ENCODE results near the gene PATJ. TPM values are rescaled to one million over a fixed set of nuclear protein-coding genes. Genes with fewer than 3 reads are reported as not detected.

The PATJ gene
- total RNA-seq, 1 donor from 2014 or later = 10.7 TPM

- no peak overlapping the region for H3K27ac Mint-ChIP-seq (ENCODE audit: unreplicated experiment)
- H3K4me3 Mint-ChIP-seq (ENCODE audit: unreplicated experiment) = no peak overlapping the region
- H3K9me3 Mint-ChIP-seq (ENCODE audit: low read depth) = no peaks in the 10 kb centered on the region
- H3K27me3 Mint-ChIP-seq (ENCODE audit: low read depth) = no peaks in the 10 kb centered on the region
- H3K36me3 Mint-ChIP-seq (ENCODE audit: low read depth) = no peaks in the 10 kb centered on the region
- no peak for DNase-seq (ENCODE audit: low spot score)
- no peaks in the 10 kb centered on the region for H3K4me1 Mint-ChIP-seq (ENCODE audit: low read depth)
- TF ChIP-seq, protein P1, sequence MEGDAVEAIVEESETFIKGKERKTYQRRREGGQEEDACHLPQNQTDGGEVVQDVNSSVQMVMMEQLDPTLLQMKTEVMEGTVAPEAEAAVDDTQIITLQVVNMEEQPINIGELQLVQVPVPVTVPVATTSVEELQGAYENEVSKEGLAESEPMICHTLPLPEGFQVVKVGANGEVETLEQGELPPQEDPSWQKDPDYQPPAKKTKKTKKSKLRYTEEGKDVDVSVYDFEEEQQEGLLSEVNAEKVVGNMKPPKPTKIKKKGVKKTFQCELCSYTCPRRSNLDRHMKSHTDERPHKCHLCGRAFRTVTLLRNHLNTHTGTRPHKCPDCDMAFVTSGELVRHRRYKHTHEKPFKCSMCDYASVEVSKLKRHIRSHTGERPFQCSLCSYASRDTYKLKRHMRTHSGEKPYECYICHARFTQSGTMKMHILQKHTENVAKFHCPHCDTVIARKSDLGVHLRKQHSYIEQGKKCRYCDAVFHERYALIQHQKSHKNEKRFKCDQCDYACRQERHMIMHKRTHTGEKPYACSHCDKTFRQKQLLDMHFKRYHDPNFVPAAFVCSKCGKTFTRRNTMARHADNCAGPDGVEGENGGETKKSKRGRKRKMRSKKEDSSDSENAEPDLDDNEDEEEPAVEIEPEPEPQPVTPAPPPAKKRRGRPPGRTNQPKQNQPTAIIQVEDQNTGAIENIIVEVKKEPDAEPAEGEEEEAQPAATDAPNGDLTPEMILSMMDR (IDR thresholded peaks at IDR 0.05) = no peak
Observed at GRCh38 chr1:61980561-61980960, 238.3 kb downstream of the PATJ start.

GRCh38 chr1:61981870-61982660, 239.8 kb downstream of the PATJ start:
- DNase-seq (ENCODE audit: low spot score) = no peak
- Mint-ChIP-seq H3K4me3 (ENCODE audit: unreplicated experiment) (no peak overlapping the region), H3K36me3 (ENCODE audit: low read depth) (no peaks in the 10 kb centered on the region), H3K4me1 (ENCODE audit: low read depth) (no peaks in the 10 kb centered on the region), H3K9me3 (ENCODE audit: low read depth) (no peaks in the 10 kb centered on the region), H3K27ac (ENCODE audit: unreplicated experiment) (no peak overlapping the region), H3K27me3 (ENCODE audit: low read depth) (no peaks in the 10 kb centered on the region)
- TF ChIP-seq, protein P1 (IDR thresholded peaks at IDR 0.05) = no peak

GRCh38 chr1:61983236-61983635, 241.0 kb downstream of the PATJ start:
- no peak for DNase-seq (ENCODE audit: low spot score)
- Mint-ChIP-seq H3K27me3 (ENCODE audit: low read depth) (no peaks in the 10 kb centered on the region), H3K9me3 (ENCODE audit: low read depth) (no peaks in the 10 kb centered on the region), H3K36me3 (ENCODE audit: low read depth) (no peaks in the 10 kb centered on the region), H3K4me3 (ENCODE audit: unreplicated experiment) (no peak overlapping the region), H3K4me1 (ENCODE audit: low read depth) (no peaks in the 10 kb centered on the region), H3K27ac (ENCODE audit: unreplicated experiment) (no peak overlapping the region)
- TF ChIP-seq, protein P1 (IDR thresholded peaks at IDR 0.05) = no peak

- no peaks in the 10 kb centered on the region for H3K36me3 Mint-ChIP-seq (ENCODE audit: low read depth)
- TF ChIP-seq, protein P1 (IDR thresholded peaks at IDR 0.05) = no peak
- no peak for DNase-seq (ENCODE audit: low spot score)
- H3K9me3 Mint-ChIP-seq (ENCODE audit: low read depth) = no peaks in the 10 kb centered on the region
- no peak overlapping the region for H3K4me3 Mint-ChIP-seq (ENCODE audit: unreplicated experiment)
- no peak overlapping the region for H3K27ac Mint-ChIP-seq (ENCODE audit: unreplicated experiment)
- H3K4me1 Mint-ChIP-seq (ENCODE audit: low read depth) = peaks cover 20% of the 10 kb centered on the region
- H3K27me3 Mint-ChIP-seq (ENCODE audit: low read depth) = no peaks in the 10 kb centered on the region
Observed at GRCh38 chr1:61992257-61992656, 250.0 kb downstream of the PATJ start.

GRCh38 chr1:61993331-61993961, 251.2 kb downstream of the PATJ start:
- Mint-ChIP-seq H3K36me3 (ENCODE audit: low read depth) (no peaks in the 10 kb centered on the region), H3K27me3 (ENCODE audit: low read depth) (no peaks in the 10 kb centered on the region), H3K27ac (ENCODE audit: unreplicated experiment) (peak overlapping the region; percentile 28), H3K4me3 (ENCODE audit: unreplicated experiment) (no peak overlapping the region), H3K4me1 (ENCODE audit: low read depth) (peaks cover 20% of the 10 kb centered on the region), H3K9me3 (ENCODE audit: low read depth) (no peaks in the 10 kb centered on the region)
- TF ChIP-seq, protein P1 (IDR thresholded peaks at IDR 0.05) = no peak
- DNase-seq (ENCODE audit: low spot score) = no peak
